ENCODE data around the gene GGNBP2. TPM values are rescaled to one million over a fixed set of nuclear protein-coding genes. Genes with fewer than 3 reads are reported as not detected.

The GGNBP2 gene
- total RNA-seq, 2 experiments from 2014 or later: 96.2 to 99.9 TPM

GRCh38 chr17:36611345-36612072 is 66.8 kb downstream of the GGNBP2 start:
- intact Hi-C loops (cut with micrococcal nuclease): no loop called here
- H3K27ac Mint-ChIP-seq: no peak overlapping the region
- CTCF ChIA-PET: no interaction called here
- H3K9me3 Mint-ChIP-seq: no peaks in the 10 kb centered on the region
- H3K4me1 Mint-ChIP-seq (ENCODE audit: low read depth): peaks cover 16% of the 10 kb centered on the region
- no peak overlapping the region for H3K4me3 Mint-ChIP-seq
- H3K36me3 Mint-ChIP-seq (ENCODE audit: low read depth): peaks cover 7% of the 10 kb centered on the region
- DNase-seq: no peak
- H3K27me3 Mint-ChIP-seq (ENCODE audit: low read depth): no peaks in the 10 kb centered on the region

GRCh38 chr17:36612323-36612722 is 67.6 kb downstream of the GGNBP2 start:
- intact Hi-C loops (cut with micrococcal nuclease): no loop called here
- CTCF ChIA-PET: no interaction called here
- DNase-seq: no peak
- Mint-ChIP-seq H3K4me3 (no peak overlapping the region), H3K9me3 (no peaks in the 10 kb centered on the region), H3K27me3 (ENCODE audit: low read depth) (no peaks in the 10 kb centered on the region), H3K27ac (no peak overlapping the region), H3K4me1 (ENCODE audit: low read depth) (peaks cover 16% of the 10 kb centered on the region), H3K36me3 (ENCODE audit: low read depth) (peaks cover 7% of the 10 kb centered on the region)

GRCh38 chr17:36613155-36613554 is 68.4 kb downstream of the GGNBP2 start:
- peaks cover 3% of the 10 kb centered on the region for H3K36me3 Mint-ChIP-seq (ENCODE audit: low read depth)
- intact Hi-C loops (cut with micrococcal nuclease): no loop called here
- DNase-seq: no peak
- H3K27me3 Mint-ChIP-seq (ENCODE audit: low read depth): no peaks in the 10 kb centered on the region
- H3K9me3 Mint-ChIP-seq: no peaks in the 10 kb centered on the region
- no peak overlapping the region for H3K27ac Mint-ChIP-seq
- CTCF ChIA-PET: interaction anchor here (1.2 kb wide), 1 partner anchor 15 kb away, joined by 3 read pairs; no protein-coding TSS in a partner anchor
- H3K4me1 Mint-ChIP-seq (ENCODE audit: low read depth): peaks cover 9% of the 10 kb centered on the region
- no peak overlapping the region for H3K4me3 Mint-ChIP-seq

- Mint-ChIP-seq H3K36me3 (ENCODE audit: low read depth) (no peaks in the 10 kb centered on the region), H3K27ac (no peak overlapping the region), H3K9me3 (no peaks in the 10 kb centered on the region), H3K4me1 (ENCODE audit: low read depth) (peaks cover 1% of the 10 kb centered on the region), H3K27me3 (ENCODE audit: low read depth) (no peaks in the 10 kb centered on the region), H3K4me3 (no peak overlapping the region)
- intact Hi-C loops (cut with micrococcal nuclease): no loop called here
- no peak for DNase-seq
- CTCF ChIA-PET: interaction anchor here (1.0 to 1.2 kb wide), 2 partner anchors 10 to 14 kb away, joined by 3 to 7 read pairs; no protein-coding TSS in a partner anchor
These were observed 69.4 kb downstream of the GGNBP2 start for GRCh38 chr17:36614081-36614480.

- H3K27me3 Mint-ChIP-seq (ENCODE audit: low read depth): no peaks in the 10 kb centered on the region
- intact Hi-C loops (cut with micrococcal nuclease): no loop called here
- DNase-seq: no peak
- no peaks in the 10 kb centered on the region for H3K36me3 Mint-ChIP-seq (ENCODE audit: low read depth)
- H3K4me3 Mint-ChIP-seq: no peak overlapping the region
- H3K4me1 Mint-ChIP-seq (ENCODE audit: low read depth): no peaks in the 10 kb centered on the region
- no peaks in the 10 kb centered on the region for H3K9me3 Mint-ChIP-seq
- H3K27ac Mint-ChIP-seq: no peak overlapping the region
- CTCF ChIA-PET: interaction anchor here (1.1 to 3.2 kb wide), 2 partner anchors 11 to 12 kb away, joined by 4 to 7 read pairs; no protein-coding TSS in a partner anchor
These were observed 70.2 kb downstream of the GGNBP2 start for GRCh38 chr17:36614933-36615332.

GRCh38 chr17:36616061-36617029 is 71.6 kb downstream of the GGNBP2 start:
- H3K9me3 Mint-ChIP-seq: no peaks in the 10 kb centered on the region
- CTCF ChIA-PET: interaction anchor here (1.4 to 3.2 kb wide), 2 partner anchors 9 to 14 kb away, joined by 5 to 7 read pairs; no protein-coding TSS in a partner anchor
- H3K36me3 Mint-ChIP-seq (ENCODE audit: low read depth): no peaks in the 10 kb centered on the region
- H3K4me3 Mint-ChIP-seq: no peak overlapping the region
- H3K27ac Mint-ChIP-seq: no peak overlapping the region
- H3K4me1 Mint-ChIP-seq (ENCODE audit: low read depth): no peaks in the 10 kb centered on the region
- DNase-seq: no peak
- intact Hi-C loops (cut with micrococcal nuclease): no loop called here
- no peaks in the 10 kb centered on the region for H3K27me3 Mint-ChIP-seq (ENCODE audit: low read depth)

GRCh38 chr17:36617773-36618172 is 73.1 kb downstream of the GGNBP2 start:
- no peaks in the 10 kb centered on the region for H3K4me1 Mint-ChIP-seq (ENCODE audit: low read depth)
- no peaks in the 10 kb centered on the region for H3K9me3 Mint-ChIP-seq
- no peak overlapping the region for H3K4me3 Mint-ChIP-seq
- DNase-seq: no peak
- intact Hi-C loops (cut with micrococcal nuclease): no loop called here
- CTCF ChIA-PET: interaction anchor here (1.4 kb wide), 1 partner anchor 15 kb away, joined by 5 read pairs; no protein-coding TSS in a partner anchor
- no peaks in the 10 kb centered on the region for H3K27me3 Mint-ChIP-seq (ENCODE audit: low read depth)
- no peaks in the 10 kb centered on the region for H3K36me3 Mint-ChIP-seq (ENCODE audit: low read depth)
- H3K27ac Mint-ChIP-seq: no peak overlapping the region

- Mint-ChIP-seq H3K36me3 (ENCODE audit: low read depth) (no peaks in the 10 kb centered on the region), H3K9me3 (no peaks in the 10 kb centered on the region), H3K27ac (no peak overlapping the region), H3K4me1 (ENCODE audit: low read depth) (no peaks in the 10 kb centered on the region), H3K27me3 (ENCODE audit: low read depth) (no peaks in the 10 kb centered on the region), H3K4me3 (no peak overlapping the region)
- no peak for DNase-seq
- intact Hi-C loops (cut with micrococcal nuclease): loop anchor here (10.0 kb wide), 1 partner anchor 612 kb away; no protein-coding TSS in a partner anchor
- CTCF ChIA-PET: interaction anchor here (3.4 kb wide), 1 partner anchor 21 kb away, joined by 26 read pairs; the partner anchor contains the start of gene MRM1
These were observed 78.6 kb downstream of the GGNBP2 start for GRCh38 chr17:36623281-36623680.

- no peaks in the 10 kb centered on the region for H3K36me3 Mint-ChIP-seq (ENCODE audit: low read depth)
- H3K9me3 Mint-ChIP-seq: no peaks in the 10 kb centered on the region
- CTCF ChIA-PET: interaction anchor here (1.0 to 3.4 kb wide), 8 partner anchors 9 to 444 kb away, joined by 3 to 26 read pairs (median 4); partner anchors contain the start of gene MRM1
- H3K4me1 Mint-ChIP-seq (ENCODE audit: low read depth): no peaks in the 10 kb centered on the region
- no peak overlapping the region for H3K4me3 Mint-ChIP-seq
- DNase-seq: no peak
- H3K27me3 Mint-ChIP-seq (ENCODE audit: low read depth): no peaks in the 10 kb centered on the region
- intact Hi-C loops (cut with micrococcal nuclease): loop anchor here (10.0 kb wide), 1 partner anchor 610 kb away; no protein-coding TSS in a partner anchor
- H3K27ac Mint-ChIP-seq: no peak overlapping the region
These were observed 80.5 kb downstream of the GGNBP2 start for GRCh38 chr17:36625188-36625587.

- no peak overlapping the region for H3K4me3 Mint-ChIP-seq
- no peak overlapping the region for H3K27ac Mint-ChIP-seq
- no peaks in the 10 kb centered on the region for H3K36me3 Mint-ChIP-seq (ENCODE audit: low read depth)
- CTCF ChIA-PET: interaction anchor here (0.6 to 3.5 kb wide), 4 partner anchors 24 to 421 kb away, joined by 3 to 23 read pairs (median 6); no protein-coding TSS in a partner anchor
- no peak for DNase-seq
- H3K9me3 Mint-ChIP-seq: no peaks in the 10 kb centered on the region
- no peaks in the 10 kb centered on the region for H3K4me1 Mint-ChIP-seq (ENCODE audit: low read depth)
- no peaks in the 10 kb centered on the region for H3K27me3 Mint-ChIP-seq (ENCODE audit: low read depth)
- intact Hi-C loops (cut with micrococcal nuclease): loop anchor here (10.0 kb wide), 1 partner anchor 608 kb away; no protein-coding TSS in a partner anchor
These were observed 82.4 kb downstream of the GGNBP2 start for GRCh38 chr17:36627101-36627500.

GRCh38 chr17:36628576-36628975 is 83.9 kb downstream of the GGNBP2 start:
- Mint-ChIP-seq H3K27ac (no peak overlapping the region), H3K4me3 (no peak overlapping the region), H3K9me3 (no peaks in the 10 kb centered on the region), H3K4me1 (ENCODE audit: low read depth) (no peaks in the 10 kb centered on the region), H3K27me3 (ENCODE audit: low read depth) (no peaks in the 10 kb centered on the region), H3K36me3 (ENCODE audit: low read depth) (no peaks in the 10 kb centered on the region)
- DNase-seq: no peak
- CTCF ChIA-PET: interaction anchor here (0.6 to 3.5 kb wide), 11 partner anchors 15 to 746 kb away, joined by 3 to 23 read pairs (median 4); no protein-coding TSS in a partner anchor
- intact Hi-C loops (cut with micrococcal nuclease): loop anchor here (10.0 kb wide), 1 partner anchor 606 kb away; no protein-coding TSS in a partner anchor

Measured in activated naive CD4-positive, alpha-beta T cell treated with anti-CD3 and anti-CD28 coated beads for 36 hours (primary cell).